GM12801 (cell line): ENCODE data around the gene RERGL.

Experiments
- CTCF ChIP-seq: IDR thresholded peaks from one replicate; pipeline ENCODE4 v1.5.1; 2011; ENCODE audit warnings: control low read depth; ENCODE audit not compliant: insufficient read length; ENCODE audit errors: extremely low read depth

RERGL gene

GRCh38 chr12:18108611-18109010, 18.6 kb upstream of the RERGL start:
- no peak for TF ChIP-seq CTCF

GRCh38 chr12:18103624-18104023, 13.6 kb upstream of the RERGL start:
- TF ChIP-seq CTCF = no peak

- no peak for TF ChIP-seq CTCF
These were observed 11.1 kb upstream of the RERGL start for GRCh38 chr12:18101043-18101442.

- TF ChIP-seq CTCF = no peak
These were observed 5.9 kb downstream of the RERGL start for GRCh38 chr12:18084080-18084479.

- TF ChIP-seq CTCF = no peak
These were observed 10.3 kb downstream of the RERGL start for GRCh38 chr12:18079541-18080246.

GRCh38 chr12:18074001-18074400, 16.0 kb downstream of the RERGL start:
- TF ChIP-seq CTCF = no peak

GRCh38 chr12:18072723-18073122, 17.3 kb downstream of the RERGL start:
- no peak for TF ChIP-seq CTCF

GRCh38 chr12:18071336-18071735, 18.7 kb downstream of the RERGL start:
- no peak for TF ChIP-seq CTCF
